Coronary artery (tissue), 2 donors: ENCODE data around the gene KCNG2.

Source experiments
- DNase-seq: peaks from one replicate; pipeline ENCODE4 v3.0.0-alpha.2; 2017; ENCODE audit warnings: low spot score
- H3K27ac ChIP-seq, 2 donors: fragments of 200-600 bp; sonication (generic); one replicate each; pipeline ENCODE4 v1.5.1; 2016 to 2019
- H3K4me3 ChIP-seq: fragments of 200-600 bp; sonication (generic); 2 replicates; pipeline ENCODE4 v1.5.1; 2016; ENCODE audit warnings: mild to moderate bottlenecking, moderate library complexity
- CTCF ChIP-seq: fragments of 200-600 bp; sonication (generic); IDR thresholded peaks from one replicate; pipeline ENCODE4 v1.5.1; 2019; ENCODE audit warnings: antibody characterized with exemption

The KCNG2 gene

GRCh38 chr18:79809482-79810192 lies 11.9 kb downstream of the KCNG2 start:
- H3K27ac ChIP-seq = no peak overlapping the region
- TF ChIP-seq CTCF = no peak
- no peak for DNase-seq
- no peak overlapping the region for H3K4me3 ChIP-seq

DNA sequence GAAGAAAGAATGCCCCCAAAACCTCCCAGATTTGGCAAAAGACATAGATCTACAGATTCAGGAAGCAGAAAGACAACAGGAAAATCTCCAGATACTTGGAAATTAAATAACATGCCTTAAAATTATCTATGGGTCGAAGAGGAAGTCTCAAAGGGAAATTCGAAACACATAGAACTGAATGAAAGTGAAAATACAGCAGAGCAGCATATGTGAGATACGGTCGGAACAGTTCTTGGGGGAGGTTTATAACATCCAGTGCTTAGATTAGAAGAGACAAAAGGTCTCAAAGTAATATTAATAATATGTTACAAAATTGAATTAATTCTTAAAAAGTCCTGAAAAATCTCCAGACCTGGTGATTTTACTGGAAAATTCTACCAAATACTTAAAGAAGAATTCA lies 14.3 kb downstream of the KCNG2 start:
- DNase-seq = no peak

DNA sequence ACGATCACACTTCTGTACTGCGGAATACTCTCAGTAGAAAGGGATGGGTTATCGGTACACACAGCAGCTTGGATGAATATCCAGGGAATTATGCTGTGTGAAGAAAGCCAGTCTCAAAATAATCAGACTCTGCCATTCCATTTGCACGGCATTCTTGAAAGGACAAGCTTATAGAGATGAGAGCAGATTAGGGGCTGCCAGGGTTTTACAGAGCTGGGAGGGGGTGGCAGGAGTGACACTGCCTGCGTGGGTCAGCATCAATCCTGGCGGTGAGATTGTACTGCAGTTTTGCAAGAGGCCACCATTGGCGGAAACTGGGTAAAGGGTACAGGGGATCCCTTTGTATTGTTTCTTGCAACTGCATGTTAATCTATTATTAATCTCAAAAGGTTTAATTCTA lies 16.6 kb downstream of the KCNG2 start:
- DNase-seq = no peak
- H3K27ac ChIP-seq = no peak overlapping the region
- H3K4me3 ChIP-seq = no peak overlapping the region
- TF ChIP-seq CTCF = no peak

More for the DNA sequence above, 14.3 kb downstream of the KCNG2 start:
- no peak overlapping the region for H3K27ac ChIP-seq
- H3K4me3 ChIP-seq = no peak overlapping the region
- no peak for TF ChIP-seq CTCF

GRCh38 chr18:79815657-79816056 lies 17.9 kb downstream of the KCNG2 start:
- no peak for TF ChIP-seq CTCF
- no peak for DNase-seq
- no peak overlapping the region for H3K4me3 ChIP-seq
- H3K27ac ChIP-seq = no peak overlapping the region

DNA sequence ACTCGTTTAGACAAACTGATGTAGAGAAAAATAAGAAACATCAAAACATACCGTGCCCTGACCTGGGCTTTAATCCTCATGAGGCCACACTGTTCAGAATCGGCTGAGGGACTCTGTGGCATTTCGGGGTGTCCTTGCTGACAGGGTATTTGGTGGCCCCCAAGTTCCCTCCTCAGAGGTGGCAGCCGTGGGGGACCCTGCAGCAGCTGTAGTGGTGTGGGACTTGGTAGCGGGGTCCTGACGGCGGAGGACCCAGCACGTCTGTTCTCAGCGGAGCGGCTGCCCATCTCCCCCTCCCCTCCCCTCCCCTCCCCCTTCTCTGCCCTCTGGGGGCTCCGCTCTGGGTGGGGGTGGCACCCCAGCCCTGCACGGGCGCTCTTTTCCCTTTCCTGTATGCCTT lies 18.4 kb downstream of the KCNG2 start:
- Histone ChIP-seq H3K27ac (no peak overlapping the region), H3K4me3 (no peak overlapping the region)
- TF ChIP-seq CTCF = no peak
- no peak for DNase-seq

- no peak for TF ChIP-seq CTCF
- DNase-seq = no peak
- H3K4me3 ChIP-seq = no peak overlapping the region
- H3K27ac ChIP-seq = no peak overlapping the region
Observed at GRCh38 chr18:79816981-79817606, 19.4 kb downstream of the KCNG2 start.

GRCh38 chr18:79817607-79817998 lies 19.9 kb downstream of the KCNG2 start:
- H3K4me3 ChIP-seq = no peak overlapping the region
- no peak for TF ChIP-seq CTCF
- H3K27ac ChIP-seq = no peak overlapping the region
- no peak for DNase-seq
